HEK293 (cell line): ENCODE results near the gene SMIM44.

Source experiments
- BCL6B ChIP-seq: fragments of 450-650 bp; formaldehyde crosslinking; IDR thresholded peaks from 2 replicates; pipeline ENCODE4 v1.5.1; 2017; ENCODE audit warnings: missing biosample characterization, missing genetic modification characterization
- CTCF ChIP-seq: fragments of 450-650 bp; formaldehyde crosslinking; IDR thresholded peaks from 2 replicates; pipeline ENCODE4 v1.5.1; 2016; ENCODE audit warnings: missing biosample characterization, missing genetic modification characterization
- GLI2 ChIP-seq: fragments of 450-650 bp; formaldehyde crosslinking; IDR thresholded peaks from 2 replicates; pipeline ENCODE4; 2017; ENCODE audit warnings: missing biosample characterization, missing genetic modification characterization, low read depth, borderline replicate concordance
- PRDM2 ChIP-seq: fragments of 450-650 bp; formaldehyde crosslinking; IDR thresholded peaks from 2 replicates; pipeline ENCODE4 v1.5.1; 2016; ENCODE audit warnings: missing biosample characterization, missing genetic modification characterization, borderline replicate concordance
- PRDM4 ChIP-seq: fragments of 450-650 bp; formaldehyde crosslinking; IDR thresholded peaks from 2 replicates; pipeline ENCODE4 v1.5.1; 2017; ENCODE audit warnings: missing biosample characterization, missing genetic modification characterization
- SCRT1 ChIP-seq: fragments of 450-650 bp; formaldehyde crosslinking; IDR thresholded peaks from 2 replicates; pipeline ENCODE4 v1.5.1; 2016; ENCODE audit warnings: missing biosample characterization, missing genetic modification characterization, borderline replicate concordance
- ZBTB44 ChIP-seq: fragments of 450-650 bp; IDR thresholded peaks from 2 replicates; pipeline ENCODE4 v1.5.1; 2018; ENCODE audit warnings: missing biosample characterization, mild to moderate bottlenecking, missing genetic modification characterization
- ZIC2 ChIP-seq: fragments of 450-650 bp; formaldehyde crosslinking; IDR thresholded peaks from 2 replicates; pipeline ENCODE4 v1.5.1; 2016; ENCODE audit warnings: missing biosample characterization, missing genetic modification characterization
- ZNF146 ChIP-seq: fragments of 450-650 bp; formaldehyde crosslinking; IDR thresholded peaks from 2 replicates; pipeline ENCODE4 v1.5.1; 2016; ENCODE audit warnings: missing biosample characterization, missing genetic modification characterization
- ZNF18 ChIP-seq: fragments of 450-650 bp; formaldehyde crosslinking; IDR thresholded peaks from 2 replicates; pipeline ENCODE4 v1.5.1; 2016; ENCODE audit warnings: missing biosample characterization, missing genetic modification characterization
- ZNF239 ChIP-seq: fragments of 450-650 bp; formaldehyde crosslinking; IDR thresholded peaks from 2 replicates; pipeline ENCODE4 v1.5.1; 2016; ENCODE audit warnings: missing biosample characterization, missing genetic modification characterization
- ZNF248 ChIP-seq: fragments of 450-650 bp; formaldehyde crosslinking; IDR thresholded peaks from 2 replicates; pipeline ENCODE4 v1.5.1; 2017; ENCODE audit warnings: missing biosample characterization, missing genetic modification characterization
- ZNF366 ChIP-seq: fragments of 450-650 bp; formaldehyde crosslinking; conservative IDR thresholded peaks from 2 replicates; pipeline ENCODE4 v1.5.1; 2016; ENCODE audit warnings: missing biosample characterization, missing genetic modification characterization
- ZNF423 ChIP-seq: fragments of 450-650 bp; formaldehyde crosslinking; IDR thresholded peaks from 2 replicates; pipeline ENCODE4 v1.5.1; 2016; ENCODE audit warnings: missing biosample characterization, missing genetic modification characterization
- ZNF48 ChIP-seq: fragments of 450-650 bp; formaldehyde crosslinking; IDR thresholded peaks from 2 replicates; pipeline ENCODE4 v1.5.1; 2016; ENCODE audit warnings: missing biosample characterization, missing genetic modification characterization
- ZNF488 ChIP-seq: fragments of 450-650 bp; formaldehyde crosslinking; IDR thresholded peaks from 2 replicates; pipeline ENCODE4 v1.5.1; 2016; ENCODE audit warnings: missing biosample characterization, missing genetic modification characterization
- ZNF555 ChIP-seq: fragments of 450-650 bp; formaldehyde crosslinking; conservative IDR thresholded peaks from 2 replicates; pipeline ENCODE4 v1.5.1; 2017; ENCODE audit warnings: missing biosample characterization, mild to moderate bottlenecking, missing genetic modification characterization, inconsistent platforms
- ZNF626 ChIP-seq: fragments of 450-650 bp; sonication (Bioruptor Pico); formaldehyde crosslinking; IDR thresholded peaks from 2 replicates; pipeline ENCODE4 v1.5.1; 2018; ENCODE audit warnings: missing biosample characterization, missing genetic modification characterization, inconsistent platforms
- ZNF654 ChIP-seq: fragments of 450-650 bp; formaldehyde crosslinking; IDR thresholded peaks from 2 replicates; pipeline ENCODE4 v1.5.1; 2016; ENCODE audit warnings: low read depth, missing biosample characterization, missing genetic modification characterization
- ZNF670 ChIP-seq: fragments of 450-650 bp; formaldehyde crosslinking; IDR thresholded peaks from 2 replicates; pipeline ENCODE4 v1.5.1; 2016; ENCODE audit warnings: missing biosample characterization, missing genetic modification characterization, low read depth
- ZNF701 ChIP-seq: fragments of 450-650 bp; formaldehyde crosslinking; IDR thresholded peaks from 2 replicates; pipeline ENCODE4 v1.5.1; 2016; ENCODE audit warnings: missing biosample characterization, missing genetic modification characterization
- ZNF792 ChIP-seq: fragments of 450-650 bp; formaldehyde crosslinking; IDR thresholded peaks from 2 replicates; pipeline ENCODE4 v1.5.1; 2016; ENCODE audit warnings: missing biosample characterization, missing genetic modification characterization

The SMIM44 gene

GRCh38 chr19:3434630-3435553 is 48.3 kb downstream of the SMIM44 start (continued):
- no peak for TF ChIP-seq ZBTB44 (tag by site-specific recombination)
- peak; percentile 77 for TF ChIP-seq SCRT1 (tag by site-specific recombination)
- TF ChIP-seq ZNF48 (tag by site-specific recombination), result no peak
- TF ChIP-seq ZNF670, result no peak
- 0 out of 2 replicates have a peak, but pooled peaks have one; percentile 24 for TF ChIP-seq PRDM4 (tag by site-specific recombination)
- TF ChIP-seq ZNF626 (tag by site-specific recombination), result no peak
- no peak for TF ChIP-seq ZNF654 (tag by site-specific recombination)
- TF ChIP-seq PRDM2, result no peak
- no peak for TF ChIP-seq ZNF423 (tag by site-specific recombination)
- TF ChIP-seq BCL6B (tag by site-specific recombination), result no peak
- no peak for TF ChIP-seq ZNF488 (tag by site-specific recombination)
- no peak for TF ChIP-seq ZNF239 (tag by site-specific recombination)
- peak; percentile 41; the same call in 1 of the 2 replicates for TF ChIP-seq ZNF146 (tag by site-specific recombination)
- peak; percentile 29; the same call in 1 of the 2 replicates for TF ChIP-seq ZIC2 (tag by site-specific recombination)
- peak; percentile 61; the same call in 1 of the 2 replicates for TF ChIP-seq ZNF366 (tag by site-specific recombination)
- TF ChIP-seq CTCF, result no peak
- no peak for TF ChIP-seq ZNF792 (tag by site-specific recombination)
- TF ChIP-seq ZNF248 (tag by site-specific recombination), result no peak
- TF ChIP-seq ZNF555 (tag by site-specific recombination), result no peak
- peak; percentile 63; the same call in 1 of the 2 replicates for TF ChIP-seq ZNF18 (tag by site-specific recombination)
- TF ChIP-seq ZNF701 (tag by site-specific recombination), result no peak
- no peak for TF ChIP-seq GLI2 (tag by site-specific recombination)
